Body of pancreas (tissue), 4 donors: Measurements from ENCODE around the gene MMD2.

Experiments used
- POLR2A ChIP-seq, 3 donors: fragments of 450-650 bp; IDR thresholded peaks; one replicate each; pipeline ENCODE4 v1.6.1; 2016; ENCODE audit warnings: antibody characterized with exemption in 3 of 3, mild to moderate bottlenecking in 2 of 3
- TF ChIP-seq, protein P1 (sequence below), 7 experiments: fragments of 450-650 bp in 4 of 7; fragments of 200-600 bp in 3 of 7; sonication (generic) in 3 of 7; IDR thresholded peaks; one replicate each; pipeline ENCODE4 v1.5.1; 2016 to 2019; ENCODE audit warnings: antibody characterized with exemption in 7 of 7

DNA sequence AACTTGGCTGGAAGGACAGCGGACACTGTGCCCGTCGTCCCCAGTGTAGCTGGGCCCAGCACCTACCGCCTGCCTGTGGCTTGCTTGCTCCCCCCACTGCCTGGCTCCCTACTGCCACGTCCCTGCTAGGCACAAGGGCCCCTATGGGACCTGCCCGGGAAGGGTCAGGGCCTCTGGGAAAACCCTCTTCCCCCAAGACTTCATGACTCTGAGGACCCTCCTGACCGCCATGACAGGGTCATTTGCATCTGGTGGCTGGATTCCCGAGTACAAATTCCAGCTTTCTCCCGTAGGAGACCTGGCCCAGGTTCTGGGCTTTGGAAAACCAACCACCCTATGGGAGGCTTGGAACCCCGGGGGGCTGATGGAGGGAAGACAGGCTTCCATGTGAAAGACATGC is 1.4 kb upstream of the MMD2 start:
- TF ChIP-seq, protein P1, sequence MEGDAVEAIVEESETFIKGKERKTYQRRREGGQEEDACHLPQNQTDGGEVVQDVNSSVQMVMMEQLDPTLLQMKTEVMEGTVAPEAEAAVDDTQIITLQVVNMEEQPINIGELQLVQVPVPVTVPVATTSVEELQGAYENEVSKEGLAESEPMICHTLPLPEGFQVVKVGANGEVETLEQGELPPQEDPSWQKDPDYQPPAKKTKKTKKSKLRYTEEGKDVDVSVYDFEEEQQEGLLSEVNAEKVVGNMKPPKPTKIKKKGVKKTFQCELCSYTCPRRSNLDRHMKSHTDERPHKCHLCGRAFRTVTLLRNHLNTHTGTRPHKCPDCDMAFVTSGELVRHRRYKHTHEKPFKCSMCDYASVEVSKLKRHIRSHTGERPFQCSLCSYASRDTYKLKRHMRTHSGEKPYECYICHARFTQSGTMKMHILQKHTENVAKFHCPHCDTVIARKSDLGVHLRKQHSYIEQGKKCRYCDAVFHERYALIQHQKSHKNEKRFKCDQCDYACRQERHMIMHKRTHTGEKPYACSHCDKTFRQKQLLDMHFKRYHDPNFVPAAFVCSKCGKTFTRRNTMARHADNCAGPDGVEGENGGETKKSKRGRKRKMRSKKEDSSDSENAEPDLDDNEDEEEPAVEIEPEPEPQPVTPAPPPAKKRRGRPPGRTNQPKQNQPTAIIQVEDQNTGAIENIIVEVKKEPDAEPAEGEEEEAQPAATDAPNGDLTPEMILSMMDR (IDR thresholded peaks at IDR 0.05) = no peak
- TF ChIP-seq POLR2A (IDR thresholded peaks at IDR 0.05) = no peak
